DOHH2 (cell line): ENCODE results near the gene RGS7.

Experiments
- H3F3A ChIP-seq: fragments of 200-600 bp; sonication (generic), shearing (Covaris generic); 2 replicates; pipeline ENCODE4 v1.6.0; 2016; ENCODE audit warnings: antibody characterized with exemption, mild to moderate bottlenecking; ENCODE audit not compliant: control insufficient read depth, insufficient read depth
- H3K27ac ChIP-seq: fragments of 200-600 bp; sonication (generic); 2 replicates; pipeline ENCODE4 v1.5.1; 2014; ENCODE audit warnings: low read depth, mild to moderate bottlenecking, low read length, moderate library complexity
- H3K27me3 ChIP-seq: fragments of 200-600 bp; sonication (generic); 2 replicates; pipeline ENCODE4 v1.6.1; 2014; ENCODE audit warnings: mild to moderate bottlenecking, low read length, mixed read lengths; ENCODE audit not compliant: control insufficient read depth
- H3K36me3 ChIP-seq: fragments of 200-600 bp; sonication (generic); 2 replicates; pipeline ENCODE4 v1.6.1; 2014; ENCODE audit warnings: mild to moderate bottlenecking, low read length, moderate library complexity, mixed read lengths; ENCODE audit not compliant: control insufficient read depth
- H3K4me1 ChIP-seq: fragments of 200-600 bp; sonication (generic); 2 replicates; pipeline ENCODE4 v1.6.1; 2014; ENCODE audit warnings: mild to moderate bottlenecking, low read length, mixed read lengths; ENCODE audit not compliant: control insufficient read depth
- H3K4me2 ChIP-seq: fragments of 200-600 bp; sonication (generic); 2 replicates; pipeline ENCODE4 v1.6.0; 2014; ENCODE audit warnings: mild to moderate bottlenecking, low read length, moderate library complexity
- H3K4me3 ChIP-seq: fragments of 200-600 bp; sonication (generic); 2 replicates; pipeline ENCODE4 v1.5.1; 2014; ENCODE audit warnings: mild to moderate bottlenecking, low read length, mixed read lengths
- H3K79me2 ChIP-seq: fragments of 200-600 bp; sonication (generic); 2 replicates; pipeline ENCODE4 v1.6.1; 2014; ENCODE audit warnings: mild to moderate bottlenecking, low read length, mixed read lengths; ENCODE audit not compliant: control insufficient read depth
- H3K9me2 ChIP-seq: fragments of 200-600 bp; sonication (generic); replicated peaks from 2 replicates; pipeline ENCODE4 v1.6.1; 2014; ENCODE audit warnings: mild to moderate bottlenecking, low read length, mixed read lengths; ENCODE audit not compliant: control insufficient read depth
- H3K9me3 ChIP-seq: fragments of 200-600 bp; sonication (generic); 2 replicates; pipeline ENCODE4 v1.6.1; 2014; ENCODE audit warnings: antibody characterized with exemption, low read length, mixed read lengths; ENCODE audit not compliant: control insufficient read depth, insufficient read depth
- H4K20me1 ChIP-seq: fragments of 200-600 bp; sonication (generic); 2 replicates; pipeline ENCODE4 v1.6.0; 2014; ENCODE audit warnings: low read depth, mild to moderate bottlenecking, antibody characterized with exemption, low read length, moderate library complexity; ENCODE audit not compliant: control insufficient read depth, insufficient read depth
- CTCF ChIP-seq: fragments of 200-600 bp; sonication (generic); IDR thresholded peaks from one replicate; pipeline ENCODE4 v1.5.1; 2014; ENCODE audit warnings: antibody characterized with exemption, mild to moderate bottlenecking, low read depth, low read length; ENCODE audit not compliant: poor library complexity, severe bottlenecking
- EZH2phosphoT487 ChIP-seq: fragments of 200-600 bp; sonication (generic); IDR thresholded peaks from 2 replicates; pipeline ENCODE4 v1.6.1; 2017; ENCODE audit warnings: borderline replicate concordance, mild to moderate bottlenecking, antibody characterized with exemption, low read length, moderate library complexity, mixed read lengths

RGS7 gene

DNA sequence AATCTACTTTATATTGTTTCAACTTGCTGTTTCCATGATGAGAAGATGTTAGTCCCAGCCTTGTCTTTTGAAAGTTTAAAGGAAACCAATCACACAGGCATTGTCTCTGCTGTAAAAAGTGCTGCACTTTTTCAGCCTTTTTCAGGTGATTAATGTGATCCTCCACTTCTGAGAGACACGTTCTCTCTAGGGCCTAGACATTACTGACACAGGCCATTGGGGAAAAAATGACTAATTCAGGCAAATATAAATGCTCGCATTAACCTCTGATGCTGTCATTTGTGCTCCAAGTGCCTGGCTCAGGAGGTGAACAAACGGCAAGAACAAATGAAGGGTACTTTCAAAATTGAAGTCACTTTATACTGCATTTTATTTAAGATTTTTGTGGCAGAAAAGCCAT is 32.4 kb upstream of the RGS7 start:
- Histone ChIP-seq H3K4me2 (no peak overlapping the region), H3K79me2 (no peaks in the 10 kb centered on the region), H3K9me2 (no peaks in the 10 kb centered on the region), H3K36me3 (no peaks in the 10 kb centered on the region), H3K4me1 (no peaks in the 10 kb centered on the region), H3K9me3 (no peaks in the 10 kb centered on the region), H3K27me3 (no peaks in the 10 kb centered on the region), H3K27ac (no peak overlapping the region), H3K4me3 (no peak overlapping the region), H4K20me1 (no peaks in the 10 kb centered on the region), H3F3A (no peaks in the 10 kb centered on the region)
- TF ChIP-seq EZH2phosphoT487: no peak
- TF ChIP-seq CTCF: no peak

- Histone ChIP-seq H3K4me2 (no peak overlapping the region), H4K20me1 (no peaks in the 10 kb centered on the region), H3F3A (no peaks in the 10 kb centered on the region), H3K4me1 (no peaks in the 10 kb centered on the region), H3K9me3 (no peaks in the 10 kb centered on the region), H3K27me3 (no peaks in the 10 kb centered on the region), H3K79me2 (no peaks in the 10 kb centered on the region), H3K9me2 (no peaks in the 10 kb centered on the region), H3K4me3 (no peak overlapping the region), H3K27ac (no peak overlapping the region), H3K36me3 (no peaks in the 10 kb centered on the region)
- TF ChIP-seq EZH2phosphoT487: no peak
- TF ChIP-seq CTCF: no peak
These were observed 30.2 kb upstream of the RGS7 start for GRCh38 chr1:241387216-241387615.

DNA sequence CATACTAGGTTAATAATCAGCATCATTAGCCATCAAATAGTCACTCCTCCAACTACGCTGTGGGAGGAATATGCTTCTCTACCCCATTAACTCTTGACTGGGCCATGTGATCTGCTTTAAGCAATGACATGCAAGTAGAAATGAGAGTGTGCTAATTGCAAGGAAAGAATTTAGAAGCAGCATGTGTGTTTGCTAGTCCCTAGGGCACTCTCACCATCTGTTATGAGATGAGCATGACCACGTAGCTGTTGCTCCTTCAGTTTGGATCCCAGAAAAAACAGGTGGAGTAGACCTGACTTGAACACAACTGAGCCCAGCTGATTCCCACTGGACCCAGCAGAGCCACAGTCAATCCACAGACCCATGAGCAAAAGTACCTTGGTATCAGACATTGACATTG is 19.7 kb upstream of the RGS7 start:
- Histone ChIP-seq H3K9me3 (no peaks in the 10 kb centered on the region), H4K20me1 (no peaks in the 10 kb centered on the region), H3F3A (no peaks in the 10 kb centered on the region), H3K36me3 (no peaks in the 10 kb centered on the region), H3K4me2 (no peak overlapping the region), H3K27ac (no peak overlapping the region), H3K27me3 (no peaks in the 10 kb centered on the region), H3K4me1 (no peaks in the 10 kb centered on the region), H3K79me2 (no peaks in the 10 kb centered on the region), H3K9me2 (no peaks in the 10 kb centered on the region), H3K4me3 (no peak overlapping the region)
- TF ChIP-seq EZH2phosphoT487 (no peak), CTCF (no peak)

DNA sequence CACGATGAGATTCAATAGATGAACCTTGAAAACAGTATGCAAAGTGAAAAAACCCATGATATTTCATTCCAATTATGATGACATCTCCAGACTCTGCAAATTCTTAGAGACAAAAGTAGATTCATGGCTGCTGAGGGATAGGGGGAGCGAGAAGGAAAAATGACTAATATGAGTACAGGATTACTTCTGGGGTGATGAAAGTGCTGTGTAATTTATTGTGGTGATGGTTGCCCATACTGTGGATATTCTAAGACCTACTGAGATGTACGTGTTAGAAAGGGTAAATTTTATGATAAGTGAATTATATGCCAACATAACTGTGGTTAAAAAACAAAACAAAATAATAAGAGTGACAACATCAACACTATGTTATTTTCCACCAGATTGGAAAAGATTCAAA is 18.9 kb upstream of the RGS7 start:
- no peaks in the 10 kb centered on the region for H3F3A ChIP-seq
- H3K27ac ChIP-seq: no peak overlapping the region
- no peak overlapping the region for H3K4me3 ChIP-seq
- H3K36me3 ChIP-seq: no peaks in the 10 kb centered on the region
- no peaks in the 10 kb centered on the region for H3K27me3 ChIP-seq
- H4K20me1 ChIP-seq: no peaks in the 10 kb centered on the region
- H3K4me2 ChIP-seq: no peak overlapping the region
- no peaks in the 10 kb centered on the region for H3K9me2 ChIP-seq
- H3K4me1 ChIP-seq: no peaks in the 10 kb centered on the region
- TF ChIP-seq CTCF: no peak
- no peak for TF ChIP-seq EZH2phosphoT487
- no peaks in the 10 kb centered on the region for H3K79me2 ChIP-seq
- H3K9me3 ChIP-seq: no peaks in the 10 kb centered on the region
